GM21447 (cell line): ENCODE data around the gene PNPLA2.

Source experiments
- ATAC-seq: cut with Tn5 transposase; IDR thresholded peaks from one replicate; pipeline ENCODE4 v1.9.1; 2021; ENCODE audit not compliant: unreplicated experiment

PNPLA2 gene

DNA sequence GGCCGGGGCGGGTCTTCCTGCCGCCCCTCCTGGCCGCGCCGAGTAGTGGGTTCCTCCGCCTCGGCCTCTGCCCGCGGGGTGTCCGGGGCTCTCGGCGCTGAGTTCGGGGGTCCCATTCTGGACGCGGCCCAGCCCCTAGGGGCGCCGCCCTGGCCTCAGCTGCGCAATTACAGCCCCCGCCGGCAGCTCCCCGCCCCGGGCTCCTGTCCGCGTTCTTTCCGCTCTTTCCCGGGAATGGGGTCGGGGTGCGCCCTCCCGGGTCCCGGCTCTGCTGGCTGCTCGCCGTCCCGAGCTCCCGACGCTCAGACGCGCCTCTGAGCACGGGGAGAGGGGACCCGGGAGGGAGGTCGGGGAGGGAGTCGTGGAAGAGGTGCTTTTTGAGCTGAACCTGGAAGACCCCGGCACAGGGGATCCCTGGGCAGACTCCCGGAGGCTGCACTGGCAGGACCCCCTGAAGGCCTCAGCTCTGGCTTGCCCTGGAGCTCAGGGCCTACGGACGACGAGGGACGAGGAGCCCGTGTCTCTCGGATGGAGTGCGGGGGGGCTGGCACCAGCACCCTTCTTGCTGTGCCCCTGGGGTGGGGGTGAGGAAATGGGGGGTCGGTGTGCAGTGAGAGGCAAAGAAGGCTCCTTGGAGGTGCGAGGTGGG is 24.5 kb downstream of the PNPLA2 start:
- no peak for ATAC-seq

DNA sequence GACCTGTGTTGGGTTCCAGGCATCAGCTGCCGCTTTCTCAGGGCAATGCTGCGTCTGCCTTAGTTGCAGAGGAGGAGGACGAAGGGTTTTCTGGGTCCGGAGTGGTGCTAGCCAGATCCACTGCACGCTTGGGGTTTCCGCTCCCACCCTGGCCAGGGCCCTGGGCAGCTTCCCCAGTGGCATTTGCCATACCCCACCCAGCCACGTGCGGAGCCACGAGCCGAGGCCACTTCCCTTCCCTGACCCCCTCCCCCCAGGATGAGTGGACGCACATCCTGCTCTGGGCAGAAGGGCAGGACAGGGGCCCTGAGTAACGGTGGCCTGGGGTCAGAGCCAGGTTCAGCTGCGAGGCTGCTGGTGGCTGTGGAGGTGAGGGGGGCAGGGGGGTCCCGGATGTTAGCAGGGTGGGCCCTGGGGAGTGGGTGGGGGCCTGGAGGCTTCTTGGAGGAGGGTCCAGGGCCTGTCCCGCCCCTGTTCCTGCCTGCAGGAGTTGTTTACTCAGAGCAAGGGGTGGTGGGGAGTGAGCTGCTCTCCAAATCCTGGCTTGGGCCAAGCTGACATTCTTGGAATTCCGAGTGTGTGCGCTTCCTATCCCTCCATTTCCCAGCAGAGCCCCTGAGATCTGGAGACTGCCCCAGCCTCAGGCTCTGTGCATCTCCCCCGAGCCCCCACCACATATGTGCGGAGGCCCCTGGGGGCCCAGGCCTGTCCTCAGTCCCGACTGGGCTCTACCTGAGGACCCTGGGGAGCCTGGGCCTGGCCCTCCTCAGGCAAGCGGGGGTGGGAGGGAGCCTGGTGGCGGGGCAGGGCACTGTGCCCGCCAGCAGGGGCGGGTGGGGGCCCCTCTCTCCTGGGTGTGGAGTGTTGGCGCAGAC is 25.3 kb downstream of the PNPLA2 start:
- ATAC-seq, result no peak

- no peak for ATAC-seq
These were observed 26.3 kb downstream of the PNPLA2 start for GRCh38 chr11:844693-845644.

DNA sequence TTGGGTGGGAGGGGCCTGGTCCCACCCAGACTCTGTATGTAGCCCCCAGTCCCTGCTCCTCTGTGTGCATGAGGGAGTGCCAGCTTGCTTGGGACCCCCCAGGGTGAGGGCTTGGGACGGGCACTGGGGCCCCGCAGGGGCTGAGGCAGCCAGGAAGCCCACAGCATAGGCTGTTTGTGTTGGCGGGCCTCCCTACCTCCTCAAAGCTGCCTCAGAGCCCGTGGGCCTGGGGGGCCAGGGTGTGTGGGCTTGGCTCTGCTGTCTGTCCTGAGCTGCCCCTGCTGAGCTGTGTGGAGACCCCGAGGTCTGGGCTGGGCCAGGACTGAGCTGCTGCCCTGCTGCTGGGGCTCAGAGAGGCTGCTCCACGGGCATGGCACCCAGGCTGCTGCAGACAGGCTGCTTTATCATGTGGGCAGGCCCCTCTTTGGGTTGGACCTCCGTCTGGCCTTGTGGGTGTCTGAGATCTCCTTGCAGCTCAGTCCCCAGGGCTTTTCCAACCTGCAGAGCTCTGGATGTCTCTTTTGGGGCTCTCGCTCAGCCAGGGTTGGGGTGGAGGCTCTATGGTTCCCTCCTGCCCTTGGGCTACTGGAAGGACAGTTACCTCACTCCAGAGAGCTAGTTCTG is 27.3 kb downstream of the PNPLA2 start:
- no peak for ATAC-seq

- no peak for ATAC-seq
These were observed 27.9 kb downstream of the PNPLA2 start for GRCh38 chr11:846496-847098.

- no peak for ATAC-seq
These were observed 29.2 kb downstream of the PNPLA2 start for GRCh38 chr11:847876-848275.

DNA sequence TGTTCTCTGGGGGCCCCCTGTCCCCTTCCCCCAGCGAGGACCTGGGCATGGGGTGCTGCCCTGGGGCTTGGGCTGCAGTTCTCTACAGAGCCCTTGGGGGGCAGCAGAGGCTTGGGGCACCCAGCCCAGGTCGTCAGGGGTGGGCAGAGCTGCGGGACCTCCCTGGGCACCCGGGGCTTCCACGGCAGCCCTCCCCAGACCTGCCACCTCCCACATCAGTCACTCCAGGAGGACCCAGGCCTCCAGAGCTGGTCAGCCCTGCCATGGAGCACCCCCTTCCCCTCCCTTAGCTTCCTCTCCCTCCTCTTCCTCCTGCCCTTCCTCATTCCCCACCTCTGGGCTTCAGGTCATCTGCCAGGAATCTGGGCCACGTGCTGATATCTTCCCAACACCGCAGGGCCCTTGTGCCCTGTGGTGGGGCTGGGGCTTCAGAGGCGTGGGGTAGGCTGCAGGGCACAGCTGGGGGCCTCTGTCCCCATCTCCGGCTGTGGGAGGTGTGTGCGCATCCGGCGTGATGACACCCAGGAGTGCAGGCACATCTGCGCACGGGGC is 29.7 kb downstream of the PNPLA2 start:
- no peak for ATAC-seq

DNA sequence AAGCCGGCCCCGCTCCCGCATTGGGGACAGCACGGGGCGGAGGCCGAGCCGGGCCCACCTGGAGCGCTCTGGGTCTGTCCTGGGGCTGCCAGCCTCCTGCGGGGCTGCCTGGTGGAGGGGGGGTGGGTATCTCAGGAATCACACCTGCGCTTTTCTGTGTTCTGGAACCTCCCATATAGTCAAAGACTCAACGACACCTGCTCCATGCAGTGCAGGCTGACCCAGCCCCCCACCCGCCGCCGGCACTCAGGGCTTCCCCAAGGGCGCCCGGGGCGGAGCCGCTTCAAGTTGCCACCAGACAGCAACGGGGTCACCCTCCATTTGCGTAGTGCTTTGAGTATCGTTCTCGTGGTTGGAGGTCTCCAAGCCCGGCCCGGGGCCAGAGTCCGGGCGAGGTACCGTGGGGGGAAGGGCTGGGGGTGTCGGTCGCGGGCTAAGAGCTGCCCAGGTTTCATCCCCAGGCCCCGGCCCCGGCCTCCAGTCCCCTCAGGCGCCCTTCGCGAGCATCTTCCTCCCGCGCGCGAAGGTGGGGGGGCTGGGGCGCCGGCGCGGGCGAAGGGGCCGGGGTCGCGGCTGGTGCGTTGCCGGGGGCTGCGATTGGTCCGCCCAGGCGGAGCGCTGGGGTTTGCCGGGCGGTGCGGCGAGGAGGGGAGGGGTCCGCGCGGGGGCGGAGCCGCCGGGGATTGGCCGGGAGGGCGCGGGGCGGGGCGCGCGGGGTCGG is 30.6 kb downstream of the PNPLA2 start:
- ATAC-seq, result no peak

DNA sequence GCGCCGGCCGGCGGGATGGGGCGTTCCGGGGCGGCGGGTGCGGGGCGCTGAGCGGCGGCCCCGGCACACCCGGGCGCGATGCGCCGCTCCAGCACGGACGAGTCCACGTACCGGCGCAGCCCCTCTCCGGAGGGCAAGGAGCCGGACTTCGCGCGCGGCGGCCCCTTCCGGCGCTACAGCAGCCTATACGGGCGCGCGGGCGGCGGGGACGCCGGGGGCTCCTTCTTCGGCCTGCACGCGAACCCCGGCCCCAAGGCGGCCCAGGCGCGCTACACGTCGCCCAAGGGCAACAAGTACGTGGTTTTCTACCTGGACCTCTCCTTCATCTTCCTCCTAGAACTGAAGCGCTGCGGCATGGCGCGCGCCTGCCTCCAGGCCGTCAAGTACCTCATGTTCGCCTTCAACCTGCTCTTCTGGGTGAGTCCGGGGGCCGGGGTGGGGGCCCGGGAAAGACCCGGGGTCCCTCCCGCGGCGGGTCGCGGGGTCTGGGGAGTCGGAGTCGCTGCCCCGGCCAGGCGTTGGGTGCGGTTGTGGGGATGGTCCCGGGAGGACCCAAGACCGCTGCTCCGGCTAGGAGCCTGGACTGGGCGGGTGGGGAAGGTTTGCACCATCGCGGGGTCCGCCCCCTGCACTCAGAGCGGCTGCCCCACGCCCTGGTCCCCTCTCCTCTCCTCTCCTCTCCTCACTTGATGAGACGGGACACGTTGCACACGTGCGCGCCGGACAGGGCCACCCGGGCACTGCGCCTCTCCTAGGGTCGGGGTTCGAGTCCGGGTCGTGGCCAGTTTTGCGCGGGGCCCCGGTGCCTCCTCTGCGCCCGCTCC is 31.4 kb downstream of the PNPLA2 start:
- no peak for ATAC-seq

- ATAC-seq, result no peak
These were observed 32.4 kb downstream of the PNPLA2 start for GRCh38 chr11:850775-851763.

DNA sequence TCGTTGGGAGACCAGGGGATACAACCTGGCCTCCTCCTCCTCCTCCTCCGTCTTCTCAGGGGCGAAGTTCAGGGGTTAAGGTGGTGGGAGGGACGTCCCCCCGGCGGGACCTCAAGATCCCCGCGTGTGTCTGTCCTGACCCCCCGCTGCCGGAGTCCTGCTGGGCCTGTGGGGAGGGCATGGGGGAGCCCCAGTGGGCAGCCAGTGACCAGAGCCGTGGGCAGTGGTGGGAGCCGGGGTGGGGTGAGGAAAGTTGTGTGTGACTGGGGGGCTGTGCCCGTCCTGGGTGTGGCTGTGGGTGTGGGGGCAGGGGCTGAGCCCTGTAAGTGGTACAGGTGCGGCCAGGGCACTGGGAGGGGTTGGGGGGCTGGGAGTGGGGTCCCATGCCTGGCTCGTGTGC is 34.0 kb downstream of the PNPLA2 start:
- no peak for ATAC-seq

- no peak for ATAC-seq
These were observed 35.2 kb downstream of the PNPLA2 start for GRCh38 chr11:853682-854448.

GRCh38 chr11:854601-855329 is 36.1 kb downstream of the PNPLA2 start:
- ATAC-seq, result no peak

DNA sequence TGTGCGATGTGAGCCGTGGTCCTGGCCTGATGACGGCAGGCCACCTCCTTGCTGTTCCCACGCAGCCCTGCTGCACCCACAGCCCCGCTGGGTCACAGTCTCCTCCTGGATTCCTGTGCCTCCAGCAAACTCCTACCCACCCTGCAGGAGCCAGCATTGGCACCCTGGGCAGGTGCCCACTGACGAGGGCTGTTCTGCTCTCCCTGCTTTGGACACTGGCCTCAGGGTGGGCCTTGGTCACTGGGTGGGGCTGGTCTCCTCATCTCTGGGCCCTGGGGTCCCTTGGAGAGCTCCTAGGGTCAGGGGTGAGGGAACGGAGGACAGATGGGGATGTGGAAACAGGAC is 36.6 kb downstream of the PNPLA2 start:
- ATAC-seq, result no peak

- ATAC-seq, result no peak
These were observed 37.1 kb downstream of the PNPLA2 start for GRCh38 chr11:855796-856195.

GRCh38 chr11:856397-856796 is 37.7 kb downstream of the PNPLA2 start:
- ATAC-seq, result no peak
